IMR-90 (cell line): ENCODE results near the gene ZNF335. TPM values are rescaled to one million over a fixed set of nuclear protein-coding genes. Genes with fewer than 3 reads are reported as not detected.

Experiments
- ATAC-seq: fragments of 200-7000 bp; cut with Tn5 transposase; 2 replicates; pipeline ENCODE4 v1.9.1; 2020; ENCODE audit warnings: low read depth, mild to moderate bottlenecking, moderate library complexity
- BruUV-seq: library from RNA; stranded (reverse); fragments of 400-500 nt; replicated peaks from 2 replicates; lab custom pipeline; 2021; lab: Mats Ljungman, UMichigan
- CTCF ChIA-PET: fragments of 300-600 bp; formaldehyde crosslinking; extraction: SDS; loops from one replicate; lab custom pipeline; 2021; ENCODE audit warnings: antibody characterized with exemption; lab: Yijun Ruan, JAX
- POLR2A ChIA-PET: fragments of 300-600 bp; sonication (Branson Sonifier 250); formaldehyde crosslinking; loops from one replicate; lab custom pipeline; 2022; ENCODE audit warnings: antibody characterized with exemption; ENCODE audit not compliant: unreplicated experiment; lab: Charles Lee
- DNase-seq: peaks from one replicate; pipeline ENCODE4 v3.0.0; 2013
- H2AFZ ChIP-seq: replicated peaks from 2 replicates; pipeline ENCODE3; 2013; ENCODE audit warnings: low read length, mild to moderate bottlenecking; ENCODE audit not compliant: poor library complexity
- H2AK5ac ChIP-seq: 2 replicates; pipeline ENCODE4 v1.6.1; 2013; ENCODE audit warnings: low read depth, low read length, inconsistent platforms
- H2AK9ac ChIP-seq: replicated peaks from 2 replicates; pipeline ENCODE3; 2013; ENCODE audit warnings: mild to moderate bottlenecking, low read depth, low read length, moderate library complexity; ENCODE audit not compliant: poor library complexity
- H2BK120ac ChIP-seq: 2 replicates; pipeline ENCODE4 v1.6.1; 2013; ENCODE audit warnings: low read depth, low read length, inconsistent platforms
- H2BK15ac ChIP-seq: 3 replicates; pipeline ENCODE4 v1.6.1; 2013; ENCODE audit warnings: low read depth, low read length, inconsistent platforms
- H2BK20ac ChIP-seq: 2 replicates; pipeline ENCODE4 v1.6.1; 2013; ENCODE audit warnings: low read depth, mild to moderate bottlenecking, inconsistent platforms, low read length, moderate library complexity
- H2BK5ac ChIP-seq: 2 replicates; pipeline ENCODE4 v1.6.1; 2013; ENCODE audit warnings: mild to moderate bottlenecking, low read depth, low read length, inconsistent platforms; ENCODE audit not compliant: poor library complexity, severe bottlenecking
- H3K14ac ChIP-seq: replicated peaks from 2 replicates; pipeline ENCODE4 v1.6.1; 2013; ENCODE audit warnings: low read depth, low read length, inconsistent platforms
- H3K18ac ChIP-seq: 2 replicates; pipeline ENCODE4 v1.6.1; 2013; ENCODE audit warnings: low read depth, low read length, control low read depth
- H3K23ac ChIP-seq: 2 replicates; pipeline ENCODE4 v1.6.1; 2013; ENCODE audit warnings: low read depth, low read length, inconsistent platforms
- H3K27ac ChIP-seq: 2 replicates; pipeline ENCODE4 v1.5.1; 2013; ENCODE audit warnings: mild to moderate bottlenecking, control low read depth, low read length; ENCODE audit not compliant: insufficient read depth
- H3K27me3 ChIP-seq: 2 replicates; pipeline ENCODE4 v1.6.1; 2013; ENCODE audit warnings: low read length; ENCODE audit not compliant: control insufficient read depth, insufficient read depth
- H3K36me3 ChIP-seq: 2 replicates; pipeline ENCODE4 v1.6.1; 2013; ENCODE audit warnings: low read length, mixed read lengths; ENCODE audit not compliant: control insufficient read depth, insufficient read depth
- H3K4ac ChIP-seq: 2 replicates; pipeline ENCODE4 v1.6.1; 2013; ENCODE audit warnings: low read depth, low read length, inconsistent platforms
- H3K4me1 ChIP-seq: 2 replicates; pipeline ENCODE4 v1.6.1; 2013; ENCODE audit warnings: low read length, mixed read lengths; ENCODE audit not compliant: control insufficient read depth, insufficient read depth
- H3K4me2 ChIP-seq: 2 replicates; pipeline ENCODE4 v1.6.1; 2013; ENCODE audit warnings: low read depth, mild to moderate bottlenecking, control low read depth, low read length, moderate library complexity
- H3K4me3 ChIP-seq: 2 replicates; pipeline ENCODE4 v1.5.1; 2013; ENCODE audit warnings: low read depth, mild to moderate bottlenecking, control low read depth, low read length, moderate library complexity; ENCODE audit not compliant: insufficient read depth
- H3K56ac ChIP-seq: 2 replicates; pipeline ENCODE4 v1.6.1; 2013; ENCODE audit warnings: low read length, inconsistent platforms; ENCODE audit not compliant: insufficient read depth; ENCODE audit errors: extremely low read depth
- H3K79me1 ChIP-seq, 2 experiments: 2 replicates each; pipeline ENCODE4 v1.6.1; 2013; ENCODE audit warnings: low read length in 2 of 2, inconsistent platforms in 1 of 2, low read depth in 1 of 2
- H3K9ac ChIP-seq: 2 replicates; pipeline ENCODE4 v1.6.1; 2013; ENCODE audit warnings: low read depth, low read length, control low read depth
- H3K9me1 ChIP-seq: 2 replicates; pipeline ENCODE4 v1.6.1; 2013; ENCODE audit warnings: low read length, inconsistent platforms; ENCODE audit not compliant: insufficient read depth
- H3K9me3 ChIP-seq: 2 replicates; pipeline ENCODE4 v1.6.1; 2013; ENCODE audit warnings: low read length; ENCODE audit not compliant: control insufficient read depth, insufficient read depth
- H4K20me1 ChIP-seq: 2 replicates; pipeline ENCODE4 v1.6.1; 2013; ENCODE audit warnings: low read length, inconsistent platforms; ENCODE audit not compliant: insufficient read depth
- H4K5ac ChIP-seq: 2 replicates; pipeline ENCODE4 v1.6.1; 2013; ENCODE audit warnings: mild to moderate bottlenecking, low read depth, low read length, control low read depth
- H4K8ac ChIP-seq, 2 experiments: 2 replicates each; pipeline ENCODE4 v1.6.1; 2013; ENCODE audit warnings: low read depth in 2 of 2, low read length in 2 of 2, control low read depth in 1 of 2, inconsistent platforms in 1 of 2
- H4K91ac ChIP-seq: 2 replicates; pipeline ENCODE4 v1.6.1; 2013; ENCODE audit warnings: low read depth, low read length, inconsistent platforms; ENCODE audit not compliant: insufficient read depth
- CHD1 ChIP-seq: IDR thresholded peaks from 2 replicates; pipeline ENCODE4 v1.6.1; 2012; ENCODE audit warnings: low read depth, low read length, improper control_type of control experiment
- ELK1 ChIP-seq: fragments of 150-350 bp; IDR thresholded peaks from 2 replicates; pipeline ENCODE4 v1.6.1; 2016; ENCODE audit warnings: low read depth, mild to moderate bottlenecking, low read length, moderate library complexity, borderline replicate concordance
- FOS ChIP-seq: fragments of 150-350 bp; IDR thresholded peaks from 2 replicates; pipeline ENCODE4 v1.6.1; 2016; ENCODE audit warnings: low read depth, low read length
- MAFK ChIP-seq: IDR thresholded peaks from 2 replicates; pipeline ENCODE4 v1.6.1; 2012; ENCODE audit warnings: low read depth, low read length, improper control_type of control experiment
- MAZ ChIP-seq: IDR thresholded peaks from 2 replicates; pipeline ENCODE4 v1.6.1; 2012; ENCODE audit warnings: low read depth, mild to moderate bottlenecking, low read length, improper control_type of control experiment, moderate library complexity, borderline replicate concordance
- MXI1 ChIP-seq: IDR thresholded peaks from 2 replicates; pipeline ENCODE4 v1.6.1; 2012; ENCODE audit warnings: low read depth, mild to moderate bottlenecking, low read length, moderate library complexity, borderline replicate concordance
- POLR2A ChIP-seq: IDR thresholded peaks from 2 replicates; pipeline ENCODE4 v1.6.1; 2012; ENCODE audit warnings: mild to moderate bottlenecking, low read depth, low read length
- RAD21 ChIP-seq: IDR thresholded peaks from 2 replicates; pipeline ENCODE4 v1.6.1; 2012; ENCODE audit warnings: low read length, improper control_type of control experiment
- RCOR1 ChIP-seq: IDR thresholded peaks from 2 replicates; pipeline ENCODE4 v1.6.1; 2012; ENCODE audit warnings: mild to moderate bottlenecking, low read length, improper control_type of control experiment; ENCODE audit not compliant: insufficient replicate concordance
- WGBS, 2 experiments: methylation state at CpG; one replicate each; pipeline versions ENCODE4 v1.1.5 to v1.1.7; 2013; ENCODE audit warnings: missing lambda C conversion rate in 2 of 2; ENCODE audit not compliant: insufficient read length in 1 of 2; ENCODE audit errors: extremely low coverage in 2 of 2; 5-methylcytosine and 5-hydroxymethylcytosine counted together
- dilution Hi-C: fragments of 300-500 bp; cut with HindIII; formaldehyde crosslinking; loops from one replicate; pipeline ENCODE4 v1.14.3; 2018; ENCODE audit warnings: low sequenced_read_pairs; ENCODE audit not compliant: unreplicated experiment
- in situ Hi-C: fragments of 300-500 bp; cut with MboI; formaldehyde crosslinking; loops from 3 replicates; pipeline ENCODE4 v1.14.3; 2019; ENCODE audit warnings: low sequenced_read_pairs, inconsistent platforms, mixed read lengths
- intact Hi-C: fragments of 100-400 bp; cut with micrococcal nuclease; formaldehyde crosslinking; loops from 2 replicates; pipeline ENCODE4 v1.10.0; 2022
- polyA plus RNA-seq, 3 experiments: library from polyadenylated mRNA; depleted of rRNA; stranded (reverse); fragments of >200 nt; gene quantifications; 2 replicates each; pipeline ENCODE4 v1.2.3, GENCODE V29; 2012; ENCODE audit warnings: low replicate concordance in 1 of 3
- total RNA-seq: library from RNA; depleted of rRNA; stranded (reverse); fragments of >200 nt; gene quantifications from 2 replicates; pipeline ENCODE4 v1.2.3, GENCODE V29; 2012
- TF ChIP-seq, protein P1 (sequence below): conservative IDR thresholded peaks from 2 replicates; pipeline ENCODE4 v1.5.1; 2012; ENCODE audit warnings: mild to moderate bottlenecking, low read depth, low read length, improper control_type of control experiment
- TF ChIP-seq, protein P2 (sequence below): fragments of 150-350 bp; IDR thresholded peaks from 2 replicates; pipeline ENCODE4 v1.6.1; 2017; ENCODE audit warnings: mild to moderate bottlenecking, antibody characterized with exemption, low read length, low read depth

ZNF335 gene
- total and polyA plus RNA-seq, 2 of the 4 experiments (the other 2 are of a cell fraction), result 11.8 to 17.8 TPM

DNA sequence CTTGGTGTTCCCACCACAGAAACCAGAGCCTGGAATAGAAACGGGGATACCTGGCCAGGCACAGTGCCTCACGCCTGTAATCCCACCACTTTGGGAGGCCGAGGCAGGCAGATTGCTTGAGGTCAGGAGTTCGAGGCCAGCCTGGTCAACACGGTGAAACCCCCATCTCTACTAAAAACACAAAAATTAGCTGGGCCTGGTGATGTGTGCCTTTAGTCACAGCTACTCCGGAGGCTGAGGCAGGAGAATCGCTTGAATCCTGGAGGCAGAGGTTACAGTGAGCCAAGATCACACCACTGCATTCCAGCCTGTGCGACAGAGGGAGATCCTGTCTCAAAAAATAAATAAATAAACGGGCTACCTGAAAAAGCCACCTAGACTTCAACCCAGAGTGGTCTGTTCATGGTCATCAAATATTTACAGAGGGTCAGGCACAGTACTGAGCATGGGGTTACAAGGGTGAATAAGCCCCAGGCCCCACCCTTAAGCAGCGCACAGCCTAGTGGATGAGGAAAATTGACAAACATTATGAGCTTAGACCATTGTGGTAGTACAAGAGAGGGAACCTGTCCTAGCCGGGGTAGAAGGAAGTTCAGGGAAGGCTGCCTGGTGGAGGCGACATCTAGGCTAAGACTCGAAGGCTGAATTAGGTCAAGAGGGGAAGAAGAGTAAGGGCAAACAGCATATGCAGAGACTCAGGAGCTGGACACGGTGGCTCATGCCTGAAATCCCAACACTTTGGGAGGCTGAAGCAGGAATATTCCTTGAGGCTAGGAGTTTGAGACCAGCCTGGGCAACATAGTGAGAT lies 44.7 kb downstream of the ZNF335 start:
- H3K14ac ChIP-seq, result no peak overlapping the region
- no peak overlapping the region for H2BK15ac ChIP-seq
- H3K36me3 ChIP-seq, result no peaks in the 10 kb centered on the region
- no peak overlapping the region for H2BK120ac ChIP-seq
- no TSS peak for BruUV-seq
- no peaks in the 10 kb centered on the region for H3K9me3 ChIP-seq
- no peak overlapping the region for H3K23ac ChIP-seq
- no peak overlapping the region for H3K18ac ChIP-seq
- H3K56ac ChIP-seq, result no peak overlapping the region
- 91% methylated on average over 10 of the region's 14 CpGs; no CpG with 5 or more reads in 1 of the 2 experiments for WGBS, 2 experiments
- H3K4me1 ChIP-seq, result peaks cover 6% of the 10 kb centered on the region; the same call in 1 of the 2 replicates
- H3K4me2 ChIP-seq, result no peak overlapping the region
- H3K9ac ChIP-seq, result no peak overlapping the region
- no peak overlapping the region for H2BK20ac ChIP-seq
- ATAC-seq (no peak), DNase-seq (no peak)
- H3K27me3 ChIP-seq, result no peaks in the 10 kb centered on the region
- intact Hi-C loops, result no loop called here
- TF ChIP-seq RAD21 (no peak), RCOR1 (no peak), MAFK (no peak), ELK1 (no peak), CHD1 (no peak), POLR2A (no peak), FOS (no peak), MXI1 (no peak), MAZ (no peak)
- TF ChIP-seq, protein P1, sequence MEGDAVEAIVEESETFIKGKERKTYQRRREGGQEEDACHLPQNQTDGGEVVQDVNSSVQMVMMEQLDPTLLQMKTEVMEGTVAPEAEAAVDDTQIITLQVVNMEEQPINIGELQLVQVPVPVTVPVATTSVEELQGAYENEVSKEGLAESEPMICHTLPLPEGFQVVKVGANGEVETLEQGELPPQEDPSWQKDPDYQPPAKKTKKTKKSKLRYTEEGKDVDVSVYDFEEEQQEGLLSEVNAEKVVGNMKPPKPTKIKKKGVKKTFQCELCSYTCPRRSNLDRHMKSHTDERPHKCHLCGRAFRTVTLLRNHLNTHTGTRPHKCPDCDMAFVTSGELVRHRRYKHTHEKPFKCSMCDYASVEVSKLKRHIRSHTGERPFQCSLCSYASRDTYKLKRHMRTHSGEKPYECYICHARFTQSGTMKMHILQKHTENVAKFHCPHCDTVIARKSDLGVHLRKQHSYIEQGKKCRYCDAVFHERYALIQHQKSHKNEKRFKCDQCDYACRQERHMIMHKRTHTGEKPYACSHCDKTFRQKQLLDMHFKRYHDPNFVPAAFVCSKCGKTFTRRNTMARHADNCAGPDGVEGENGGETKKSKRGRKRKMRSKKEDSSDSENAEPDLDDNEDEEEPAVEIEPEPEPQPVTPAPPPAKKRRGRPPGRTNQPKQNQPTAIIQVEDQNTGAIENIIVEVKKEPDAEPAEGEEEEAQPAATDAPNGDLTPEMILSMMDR, result no peak
- TF ChIP-seq, protein P2, sequence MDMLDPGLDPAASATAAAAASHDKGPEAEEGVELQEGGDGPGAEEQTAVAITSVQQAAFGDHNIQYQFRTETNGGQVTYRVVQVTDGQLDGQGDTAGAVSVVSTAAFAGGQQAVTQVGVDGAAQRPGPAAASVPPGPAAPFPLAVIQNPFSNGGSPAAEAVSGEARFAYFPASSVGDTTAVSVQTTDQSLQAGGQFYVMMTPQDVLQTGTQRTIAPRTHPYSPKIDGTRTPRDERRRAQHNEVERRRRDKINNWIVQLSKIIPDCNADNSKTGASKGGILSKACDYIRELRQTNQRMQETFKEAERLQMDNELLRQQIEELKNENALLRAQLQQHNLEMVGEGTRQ, result no peak
- no peak overlapping the region for H4K8ac ChIP-seq
- CTCF ChIA-PET, result interaction anchor here (1.0 kb wide), 1 partner anchor 10 kb away, joined by 4 read pairs; no protein-coding TSS in a partner anchor
- H3K27ac ChIP-seq, result no peak overlapping the region
- H2AK5ac ChIP-seq, result 0 out of 2 replicates have a peak overlapping the region, but pooled peaks have one; percentile 29
- no peak overlapping the region for H2AFZ ChIP-seq
- H3K4ac ChIP-seq, result no peak overlapping the region
- dilution Hi-C loops, result no loop called here
- peaks cover 9 to 22% of the 10 kb centered on the region in 2 experiments for H3K79me1 ChIP-seq
- H3K9me1 ChIP-seq, result no peaks in the 10 kb centered on the region; the same call in 1 of the 2 replicates
- H4K5ac ChIP-seq, result no peak overlapping the region
- no peak overlapping the region for H4K91ac ChIP-seq
- peaks cover 4% of the 10 kb centered on the region for H4K20me1 ChIP-seq
- POLR2A ChIA-PET, result no interaction called here
- H3K4me3 ChIP-seq, result no peak overlapping the region
- H2BK5ac ChIP-seq, result no peak overlapping the region
- in situ Hi-C loops, result no loop called here
- no peak overlapping the region for H2AK9ac ChIP-seq
